Measurements from ENCODE around the gene TMEM234.
"Not testable (repeated sequence)": the region's sequence is repeated elsewhere in the genome, so short reads cannot be mapped to it uniquely, and the experiment has no call there.

TMEM234 gene

DNA sequence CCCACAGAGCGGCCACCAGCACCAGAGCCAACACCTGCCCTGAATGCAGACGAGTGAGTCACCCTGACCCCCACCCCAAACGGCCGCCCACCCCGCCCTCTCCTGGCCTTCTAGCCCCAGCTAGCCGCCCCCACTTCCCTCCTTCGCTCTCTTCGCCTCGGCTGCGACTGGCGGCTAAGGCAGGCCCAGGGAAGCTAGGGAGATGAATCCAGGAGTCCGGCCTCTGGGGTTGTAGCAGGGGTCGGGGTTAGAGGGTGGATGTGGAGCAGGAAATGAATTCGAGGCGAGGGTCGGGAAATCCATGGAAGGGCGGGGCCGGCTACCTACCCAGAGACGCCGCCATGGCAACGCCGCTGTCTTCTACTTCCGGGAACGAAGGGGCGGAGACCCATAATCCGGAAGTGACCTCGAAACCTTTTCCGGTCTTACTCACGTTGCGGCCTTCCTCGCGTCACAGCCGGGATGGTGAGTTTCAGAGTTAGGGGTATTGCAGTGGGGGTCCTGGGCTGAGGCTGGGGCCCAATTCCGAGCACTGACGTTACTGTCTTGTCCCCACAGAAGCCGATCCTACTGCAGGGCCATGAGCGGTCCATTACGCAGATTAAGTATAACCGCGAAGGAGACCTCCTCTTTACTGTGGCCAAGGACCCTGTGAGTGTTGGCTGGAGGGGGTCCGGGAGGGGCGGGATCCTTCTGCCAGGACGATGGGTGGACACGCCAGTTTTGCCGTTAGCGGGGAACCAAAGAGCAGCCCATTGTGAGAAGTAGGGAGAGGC, at the start of gene TMEM234, which contains the start of gene EIF3I:
TSS of gene TMEM234 (minus strand) at position 374 of the 776 bp plus-strand sequence. CDS start at position 343, 31 bp downstream.
TSS of gene EIF3I (plus strand) at position 428 of the 776 bp plus-strand sequence. CDS start at position 463, 35 bp downstream.
- peak; percentile 91 for DNase-seq

DNA sequence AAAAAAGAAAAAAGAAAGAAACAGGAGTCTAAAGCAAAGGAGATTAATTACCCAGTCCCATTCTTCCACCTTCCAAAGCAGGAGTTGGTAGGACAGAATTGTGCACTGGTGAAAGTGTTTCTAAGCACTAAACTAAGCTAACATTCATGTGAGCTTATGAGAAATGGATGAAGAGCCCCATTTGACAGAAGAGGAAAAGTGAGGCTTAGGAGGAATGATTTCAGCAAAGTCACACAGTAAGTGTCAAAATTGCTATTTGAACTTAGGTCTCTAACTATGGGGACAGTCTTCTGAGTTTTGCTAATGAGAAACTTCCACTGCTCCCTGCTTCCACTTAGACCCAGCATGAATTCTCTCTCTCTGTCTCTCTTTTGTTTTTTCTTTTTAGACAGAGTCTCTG, 47.6 kb upstream of the TMEM234 start:
- no peak for DNase-seq

DNA sequence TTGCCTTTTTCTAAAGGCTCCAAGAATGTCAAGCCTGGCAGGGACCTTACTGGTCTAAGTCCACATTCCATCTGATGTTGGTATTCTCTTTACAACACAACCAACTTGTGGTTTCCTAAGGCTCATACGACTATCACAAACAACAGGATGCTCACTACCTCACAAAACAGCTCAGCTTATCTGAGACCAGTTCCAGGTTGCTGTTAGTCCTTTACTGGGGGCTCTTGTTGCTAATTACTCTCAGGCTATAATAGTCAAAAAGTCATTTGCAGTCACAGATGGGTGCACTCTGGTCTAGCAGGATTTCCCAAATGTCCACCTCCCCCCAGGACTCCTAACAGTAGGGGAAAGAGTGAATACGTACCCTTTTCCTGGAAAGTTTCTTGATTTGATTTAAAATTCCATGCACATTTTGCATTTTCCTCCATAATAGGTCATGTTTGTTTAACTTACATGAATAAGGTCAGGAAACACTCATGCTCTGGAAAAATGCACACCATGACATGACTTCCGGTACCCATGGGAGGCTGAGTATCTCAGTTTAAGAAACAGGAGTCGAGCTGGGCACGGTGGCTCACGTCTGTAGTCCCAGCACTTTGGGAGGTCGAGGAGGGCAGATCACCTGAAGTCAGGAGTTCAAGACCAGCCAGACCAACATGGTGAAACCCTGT, 44.9 kb upstream of the TMEM234 start:
- DNase-seq: no peak

DNA sequence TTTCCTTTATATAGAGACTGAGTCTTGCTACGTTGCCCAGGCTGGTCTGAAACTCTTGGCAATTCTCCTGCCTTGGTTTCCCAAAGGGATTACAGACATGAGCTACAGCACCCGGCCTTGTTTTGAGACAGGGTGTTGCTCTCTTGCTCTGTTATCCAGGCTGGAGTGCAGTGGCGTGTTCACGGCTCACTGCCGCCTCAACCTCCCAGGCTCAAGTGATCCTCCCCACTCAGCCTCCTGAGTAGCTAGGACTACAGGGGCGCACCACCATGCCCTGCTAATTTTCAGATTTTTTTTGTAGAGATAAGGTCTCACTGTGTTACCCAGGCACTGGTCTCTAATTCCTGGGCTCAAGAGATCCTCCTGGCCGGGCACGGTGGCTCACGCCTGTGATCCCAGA, 43.7 kb upstream of the TMEM234 start:
- DNase-seq: no peak

DNA sequence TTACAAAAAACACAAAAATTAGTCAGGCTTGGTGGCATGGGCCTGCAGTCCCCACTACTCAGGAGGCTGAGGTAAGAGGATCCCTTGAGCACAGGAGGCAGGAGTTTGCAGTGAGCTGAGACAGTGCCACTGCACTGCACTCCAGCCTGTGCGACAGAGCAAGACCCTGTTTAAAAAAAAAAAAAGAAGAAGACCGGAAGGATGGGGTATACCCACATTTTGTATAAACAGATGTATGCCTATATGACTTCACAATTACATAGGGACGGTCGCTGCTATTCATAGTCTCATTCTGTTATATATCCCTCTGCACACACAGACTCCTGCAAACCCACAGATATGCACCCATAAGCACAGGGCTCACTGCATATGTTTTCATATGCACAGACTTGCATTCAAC, 41.6 kb upstream of the TMEM234 start:
- DNase-seq: no peak

DNA sequence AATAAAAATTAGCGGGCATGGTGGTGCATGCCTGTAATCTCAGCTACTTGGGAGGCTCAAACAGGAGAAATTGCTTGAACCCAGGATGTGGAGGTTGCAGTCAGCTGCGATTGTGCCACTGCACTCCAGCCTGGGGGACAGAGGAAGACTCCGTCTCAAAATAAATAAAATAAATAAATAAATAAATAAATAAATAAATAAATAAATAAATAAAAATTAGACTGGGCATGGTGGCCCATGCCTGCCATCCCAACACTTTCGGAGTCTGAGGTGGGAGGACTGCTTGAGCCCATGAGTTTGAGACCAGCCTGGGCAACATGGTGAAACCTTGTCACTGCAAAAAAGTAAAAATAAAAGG, 41.1 kb upstream of the TMEM234 start:
- not testable (repeated sequence) for DNase-seq

DNA sequence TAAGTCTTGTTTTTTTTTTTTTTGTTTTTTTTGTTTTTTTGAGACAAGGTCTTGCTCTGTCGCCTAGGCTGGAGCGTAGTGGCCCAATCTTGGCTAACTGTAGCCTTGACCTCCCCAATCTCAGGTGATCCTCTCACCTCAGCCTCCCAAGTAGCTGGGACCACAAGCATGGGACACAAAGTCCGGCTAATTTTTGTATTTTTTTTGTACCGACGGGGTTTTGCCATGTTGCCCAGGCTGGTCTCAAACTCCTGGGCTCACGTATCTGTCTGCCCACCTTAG, 35.0 kb upstream of the TMEM234 start:
- DNase-seq: no peak

DNA sequence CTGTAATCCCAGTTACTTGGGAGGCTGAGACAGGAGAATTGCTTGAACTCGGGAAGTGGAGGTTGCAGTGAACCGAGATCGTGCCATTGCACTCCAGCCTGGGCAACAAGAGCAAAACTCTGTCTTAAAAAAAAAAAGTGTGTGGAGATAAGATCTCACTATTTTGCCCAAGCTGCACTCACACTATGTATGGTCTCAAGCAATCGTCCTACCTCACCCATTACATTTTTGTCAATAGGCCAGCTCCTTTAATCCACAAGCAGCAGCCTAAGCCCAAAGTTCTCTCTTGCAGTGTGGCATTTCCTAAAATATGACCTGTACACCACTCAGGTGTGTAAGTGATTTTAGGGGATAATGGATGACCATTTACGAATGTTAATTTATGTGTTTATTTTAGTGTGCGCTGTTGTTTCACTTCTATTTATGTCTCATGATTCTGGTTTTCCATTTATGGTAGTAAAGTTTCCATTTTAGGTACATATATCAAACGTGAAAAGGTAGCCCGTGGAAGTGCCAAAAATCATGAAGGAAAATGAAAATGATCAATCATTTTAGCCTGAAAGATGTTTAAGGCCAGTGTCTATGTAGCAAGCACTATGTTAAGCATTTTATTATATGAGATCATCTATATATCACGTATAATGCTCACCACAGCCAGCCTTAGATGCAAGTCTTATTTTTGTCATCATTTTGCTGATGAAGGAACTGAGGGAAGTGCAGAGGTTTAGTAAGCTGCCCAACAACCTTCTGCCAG, 34.5 kb upstream of the TMEM234 start:
- DNase-seq: no peak

DNA sequence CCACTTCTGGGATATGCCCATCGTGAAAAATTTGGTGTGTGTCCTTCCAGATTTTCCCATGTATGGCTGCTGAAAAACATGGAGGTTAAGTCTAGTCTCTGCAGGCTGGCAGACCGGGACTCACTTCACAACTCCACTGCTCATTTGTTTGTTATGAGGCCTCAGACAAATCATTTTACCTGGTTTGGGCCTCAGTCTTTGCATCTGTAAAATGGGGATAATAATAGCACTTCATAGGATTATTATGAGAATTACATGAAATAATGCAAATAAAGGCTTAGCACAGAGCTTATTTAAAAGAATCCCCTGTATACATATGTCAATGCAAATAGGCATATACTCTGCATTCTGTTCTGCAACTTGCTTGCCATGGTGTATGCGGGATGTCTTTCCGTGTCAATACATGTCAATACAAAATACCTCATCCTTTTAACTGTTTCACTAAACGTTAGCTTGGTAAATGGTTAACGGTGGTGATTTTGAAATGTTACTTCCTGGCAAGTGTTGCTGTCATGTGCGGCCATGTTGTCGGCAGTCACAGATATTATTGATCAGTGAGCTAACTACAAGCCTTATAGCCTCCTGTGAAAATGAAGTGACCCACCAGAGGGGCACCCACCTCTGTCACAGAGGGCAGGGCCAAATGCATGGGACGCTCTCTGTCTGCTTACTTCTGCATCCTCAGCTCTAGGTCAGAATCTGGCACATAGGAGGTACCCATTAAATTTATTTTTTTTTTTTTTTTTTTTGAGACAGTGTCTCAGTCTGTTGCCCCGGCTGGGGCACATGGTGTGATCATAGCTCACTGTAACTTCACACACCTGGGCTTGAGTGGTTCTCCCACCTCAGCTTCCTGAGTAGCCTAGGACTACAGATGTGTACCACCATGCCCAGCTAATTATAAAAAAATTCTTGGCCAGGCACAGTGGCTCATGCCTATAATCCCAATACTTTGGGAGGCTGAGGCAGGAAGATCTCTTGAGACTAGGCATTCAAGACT, 33.2 kb upstream of the TMEM234 start:
- no peak for DNase-seq

DNA sequence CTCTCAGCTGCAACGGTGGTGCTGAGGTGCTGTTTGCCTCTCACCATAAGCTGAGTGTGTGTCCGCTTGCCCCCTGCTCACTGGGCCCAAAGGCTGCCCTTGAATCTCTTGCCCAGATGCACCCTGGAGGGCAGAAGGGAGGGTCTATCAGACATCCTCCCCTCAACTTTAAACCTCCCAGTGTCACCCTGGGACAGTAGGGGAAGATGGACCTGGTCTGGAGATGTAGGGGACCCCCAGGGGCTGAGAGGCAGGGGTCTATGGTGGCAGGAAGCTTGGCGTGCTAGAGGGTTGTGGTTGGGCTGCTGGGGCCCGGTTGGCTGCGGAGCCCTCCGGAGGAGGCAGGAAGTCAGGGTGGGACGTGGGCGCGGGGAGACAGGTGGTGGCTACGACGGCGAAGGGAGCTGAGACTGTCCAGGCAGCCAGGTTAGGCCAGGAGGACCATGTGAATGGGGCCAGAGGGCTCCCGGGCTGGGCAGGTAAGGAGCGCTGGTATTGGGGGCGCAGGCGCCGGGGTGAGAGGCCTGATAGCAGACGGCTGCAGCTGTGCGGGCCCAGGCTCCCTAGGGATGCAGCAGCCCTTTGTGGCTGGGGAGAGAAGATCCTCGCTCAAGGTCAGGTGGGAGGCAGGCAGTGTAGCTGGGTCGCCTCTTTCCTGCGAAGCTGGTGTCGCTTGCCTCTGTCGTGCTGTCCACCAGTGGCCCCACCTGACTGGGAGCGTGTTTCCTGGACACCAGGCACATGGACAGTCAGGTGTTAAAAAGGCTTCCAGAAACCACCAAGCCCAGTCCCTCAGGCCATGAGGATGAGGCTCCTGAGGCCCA, 29.0 kb upstream of the TMEM234 start, which contains the start of gene LCK:
TSS of gene LCK (plus strand) at position 373 of the 824 bp plus-strand sequence. CDS start 23,065 bp downstream, outside the sequence.
- DNase-seq: peak; percentile 80

DNA sequence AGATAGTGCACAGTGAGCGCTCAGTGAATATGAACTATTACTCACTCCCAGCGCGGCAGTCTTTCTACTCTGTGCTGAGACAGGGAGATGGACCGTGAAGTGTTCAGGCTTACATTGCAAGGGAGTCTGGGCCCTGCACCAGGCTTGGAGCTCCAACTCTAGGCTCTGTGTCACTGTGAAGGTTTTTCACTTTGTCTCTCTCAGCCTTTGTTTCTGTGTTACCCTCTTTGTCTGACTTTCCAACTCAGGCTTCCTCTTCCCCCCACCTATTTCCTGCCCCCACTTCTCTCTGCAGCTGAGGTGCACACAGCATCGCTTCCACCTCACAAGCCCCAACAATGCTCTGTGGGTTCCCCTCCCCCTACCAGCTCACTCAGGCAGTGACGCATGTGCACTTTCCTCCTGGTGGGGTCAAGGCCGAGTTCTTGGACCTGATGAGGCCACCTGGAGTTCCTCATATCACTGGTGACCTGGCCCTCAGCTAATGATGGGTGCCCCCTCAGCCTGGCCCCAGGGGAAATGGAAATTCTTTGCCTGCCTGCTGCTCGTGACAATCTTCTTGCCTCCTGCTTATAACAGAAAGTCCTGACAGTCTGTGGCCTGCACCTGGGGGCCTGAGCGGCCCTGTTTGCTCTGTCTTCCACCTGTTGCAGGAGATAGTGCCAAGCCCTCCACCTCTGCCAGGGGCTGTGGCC, 27.8 kb upstream of the TMEM234 start:
- DNase-seq: peak; percentile 82

DNA sequence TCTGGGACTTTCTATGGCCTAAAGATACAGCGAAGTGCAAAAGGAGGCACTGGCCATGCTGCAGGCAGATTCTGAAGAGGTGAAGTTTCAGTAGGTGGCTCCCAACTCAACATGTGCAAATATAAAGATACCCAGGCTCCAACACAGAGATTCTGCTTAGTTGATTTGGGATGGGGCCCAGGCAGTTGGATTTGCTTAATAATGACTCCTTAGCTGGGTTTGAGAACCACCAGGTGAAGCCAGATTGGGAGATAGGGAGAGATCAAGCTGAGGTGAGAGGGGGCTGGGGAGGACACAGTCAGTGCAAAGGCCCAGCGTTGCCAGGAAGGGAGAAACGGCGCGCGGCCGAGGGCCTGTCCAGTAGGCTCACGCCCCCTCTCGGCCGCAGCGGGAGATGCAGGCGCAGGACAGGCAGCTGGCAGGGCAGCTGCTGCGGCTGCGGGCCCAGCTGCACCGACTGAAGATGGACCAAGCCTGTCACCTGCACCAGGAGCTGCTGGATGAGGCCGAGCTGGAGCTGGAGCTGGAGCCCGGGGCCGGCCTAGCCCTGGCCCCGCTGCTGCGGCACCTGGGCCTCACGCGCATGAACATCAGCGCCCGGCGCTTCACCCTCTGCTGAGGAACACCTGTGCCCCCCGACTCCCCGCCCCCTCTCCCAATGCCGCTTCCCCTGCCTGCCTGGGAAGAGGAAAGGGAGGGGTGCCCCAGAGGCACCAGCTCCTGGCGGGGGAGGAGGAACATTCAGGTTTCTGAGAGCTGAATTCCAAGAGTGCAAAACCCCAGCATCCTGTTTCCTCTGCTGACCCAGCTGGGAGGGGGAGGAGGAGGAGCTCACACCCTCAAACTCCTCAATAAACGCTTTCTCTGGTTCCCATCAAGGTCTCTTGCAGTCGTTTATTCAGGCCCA, 26.1 kb upstream of the TMEM234 start:
- peak; percentile 84 for DNase-seq

DNA sequence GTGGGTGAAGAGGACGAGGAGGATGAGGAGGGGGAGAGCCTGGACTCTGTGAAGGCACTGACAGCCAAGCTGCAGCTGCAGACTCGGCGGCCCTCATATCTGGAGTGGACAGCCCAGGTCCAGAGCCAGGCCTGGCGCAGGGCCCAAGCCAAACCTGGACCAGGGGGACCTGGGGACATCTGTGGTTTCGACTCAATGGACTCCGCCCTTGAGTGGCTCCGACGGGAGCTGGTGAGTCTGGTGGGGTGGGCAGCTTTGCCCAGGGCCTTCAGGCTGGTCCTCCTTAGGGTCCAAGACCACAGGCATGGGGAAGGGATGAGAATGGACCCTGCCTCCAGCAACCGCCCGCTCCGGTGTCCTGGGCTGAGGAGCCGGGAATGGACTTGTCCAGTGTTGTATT, 25.3 kb upstream of the TMEM234 start:
- DNase-seq: no peak

DNA sequence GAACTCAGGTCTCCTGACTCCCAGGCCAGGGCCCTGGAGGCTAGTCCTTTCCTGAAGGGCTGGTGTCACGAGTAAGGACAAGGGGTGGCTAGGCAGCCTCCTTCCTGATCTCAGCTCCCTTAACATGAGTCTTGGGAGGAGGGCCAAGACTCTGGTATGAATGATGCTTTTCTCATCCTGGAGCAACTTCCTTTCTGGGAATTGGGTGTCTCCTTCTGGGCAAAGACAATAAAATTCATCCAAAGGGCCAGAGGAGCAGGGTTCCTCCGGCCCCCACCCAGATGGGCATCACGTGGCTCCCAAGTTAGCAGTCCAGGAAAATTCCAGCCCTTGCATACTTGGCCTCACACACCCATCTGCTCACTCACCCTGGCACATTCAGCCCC, 24.7 kb upstream of the TMEM234 start, which contains the start of gene FAM167B:
TSS of gene FAM167B (plus strand) at position 335 of the 386 bp plus-strand sequence. CDS start 200 bp downstream, outside the sequence.
- DNase-seq: no peak

DNA sequence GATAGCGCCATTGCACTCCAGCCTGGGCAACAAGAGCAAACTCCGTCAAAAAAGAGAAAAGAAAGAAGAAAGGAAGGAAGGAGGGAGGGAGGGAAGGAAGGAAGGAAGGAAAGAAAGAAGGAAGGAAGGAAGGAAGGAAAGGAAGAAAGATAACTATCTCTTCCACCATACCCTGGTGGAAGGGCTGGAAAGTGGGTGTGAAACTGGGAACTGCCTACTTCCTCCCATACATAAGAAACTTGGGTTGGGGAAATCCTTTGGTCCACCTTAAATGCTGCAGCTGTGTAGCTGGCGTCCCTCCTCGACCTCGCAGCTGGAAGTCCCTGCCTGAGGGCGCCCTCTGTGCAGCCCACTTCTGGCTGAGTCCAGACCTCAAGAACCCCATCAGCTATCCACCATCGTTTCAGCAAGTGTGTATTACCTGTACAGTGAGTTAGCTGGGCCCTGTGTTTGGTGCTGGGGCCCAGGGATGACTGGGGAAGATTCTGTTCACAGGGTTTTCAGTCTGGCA, 20.2 kb upstream of the TMEM234 start:
- DNase-seq: no peak

DNA sequence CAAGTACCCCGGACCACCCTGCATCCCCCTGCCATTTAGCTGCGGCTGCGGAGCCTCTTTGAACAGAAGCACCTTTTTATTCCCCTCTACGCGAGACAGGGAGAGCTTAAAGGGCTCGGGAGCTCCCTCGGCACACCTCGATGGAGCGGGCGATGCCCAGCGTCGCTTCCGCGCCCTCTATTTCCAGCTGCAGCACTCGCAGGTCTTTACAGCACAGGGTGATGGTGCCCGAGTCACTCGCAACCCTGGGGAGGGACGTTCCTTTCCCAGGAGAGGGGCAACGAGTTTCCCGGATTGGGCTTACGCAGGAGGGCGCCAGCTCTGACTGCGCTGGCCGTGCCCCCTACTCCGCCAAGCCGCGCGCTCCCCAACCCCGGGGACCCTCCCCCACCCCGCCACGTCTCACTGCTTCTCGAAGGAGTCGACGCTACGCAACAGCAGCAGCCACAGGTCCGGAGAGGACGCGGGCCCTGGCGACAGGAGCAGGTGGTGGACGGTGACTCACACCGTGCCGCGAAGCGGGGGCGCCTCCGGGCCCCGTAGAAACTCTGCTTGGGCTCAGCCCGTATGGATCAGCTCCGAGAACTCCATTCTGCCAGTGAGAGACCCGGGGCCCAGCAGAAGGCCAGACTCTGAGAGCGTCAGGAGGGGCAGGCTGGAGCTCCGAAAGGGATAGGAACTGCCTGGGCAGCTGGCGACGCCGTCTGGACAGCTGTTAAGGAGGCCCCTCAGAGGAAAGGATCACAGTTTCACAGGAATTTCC, 19.0 kb upstream of the TMEM234 start:
- DNase-seq: no peak

DNA sequence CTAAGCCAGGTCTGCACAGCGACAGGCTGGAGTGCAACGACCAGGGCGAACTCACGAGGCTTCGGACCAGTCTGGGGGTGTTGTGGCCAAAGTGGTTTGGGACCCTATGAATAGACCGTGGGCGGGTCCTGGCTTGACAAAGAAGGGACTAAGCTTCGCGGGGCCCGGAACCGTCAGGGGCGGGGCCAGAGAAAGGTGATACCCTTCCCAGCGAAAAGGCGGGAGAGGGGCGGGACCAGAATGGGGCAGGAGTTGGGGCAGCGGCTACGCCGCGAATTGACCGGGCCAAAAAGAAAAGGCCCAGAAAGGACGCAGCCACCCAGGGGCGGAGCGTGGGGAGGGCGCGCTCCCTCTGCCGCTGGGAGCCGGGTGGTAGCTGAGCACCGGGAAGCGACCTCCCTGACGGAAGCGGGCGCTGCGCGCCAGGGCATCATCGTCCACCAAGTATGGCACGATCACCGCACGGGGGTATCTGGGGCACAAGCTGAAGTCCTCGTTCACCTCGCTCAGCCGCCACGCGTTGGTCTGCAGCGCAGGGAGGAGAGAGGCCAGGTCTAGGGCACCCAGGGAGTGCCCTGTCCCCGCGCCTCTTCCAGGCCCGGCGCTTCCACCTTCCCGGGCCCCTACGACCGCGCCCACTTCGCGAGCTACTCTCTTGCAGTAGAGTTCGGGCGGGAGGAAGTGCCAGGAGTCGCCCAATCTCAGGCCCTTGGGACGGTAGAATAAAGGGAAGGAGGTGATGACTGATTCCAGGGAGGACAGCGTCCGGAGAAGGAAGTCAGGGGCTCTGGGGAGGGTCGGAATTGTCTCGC, 18.2 kb upstream of the TMEM234 start:
- peak; percentile 34 for DNase-seq

DNA sequence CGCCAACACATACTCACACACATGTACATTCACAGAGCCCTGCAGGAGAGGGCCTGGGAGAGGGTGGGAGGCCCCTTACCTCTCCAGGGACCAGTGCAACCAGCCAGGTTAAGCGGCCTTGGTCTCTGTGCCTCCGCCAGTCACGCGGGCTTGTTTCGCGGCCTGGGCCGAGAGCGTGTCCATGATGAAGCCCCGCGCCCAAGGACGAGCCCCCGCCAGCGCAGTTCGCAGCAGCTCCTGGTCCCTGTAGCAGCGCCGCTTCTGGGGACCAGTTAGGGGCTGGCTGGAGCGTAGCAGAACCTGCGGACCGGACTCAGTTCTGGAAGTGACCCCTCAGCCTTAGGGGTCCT, 17.6 kb upstream of the TMEM234 start:
- DNase-seq: no peak

Data from stimulated activated CD4-positive, alpha-beta T cell treated with anti-CD3 and anti-CD28 coated beads, Interleukin-1b, Interleukin-23, amount 100 ng/mL, for 48 hours (primary cell).